A549 (cell line): ENCODE measurements around the gene TNP2. TPM values are rescaled to one million over a fixed set of nuclear protein-coding genes. Genes with fewer than 3 reads are reported as not detected.

ENCODE experiments used
- ATAC-seq, 2 experiments: fragments of 200-7000 bp in 1 of 2; fragments of >200 bp in 1 of 2; cut with Nextera tagmentation in 1 of 2; cut with Tn5 transposase in 1 of 2; 3 replicates each; pipeline versions ENCODE4 v1.8.0 to v1.9.1; 2018 to 2020; ENCODE audit warnings: mild to moderate bottlenecking in 1 of 2, moderate library complexity in 1 of 2
- CTCF ChIA-PET: fragments of 300-600 bp; sonication (Branson Sonifier 250); formaldehyde crosslinking; extraction: SDS; loops from one replicate; lab custom pipeline; 2021; ENCODE audit warnings: antibody characterized with exemption, inconsistent platforms; lab: Yijun Ruan, JAX
- POLR2A ChIA-PET: fragments of 350-600 bp; formaldehyde crosslinking; extraction: SDS; loops from one replicate; lab custom pipeline; 2021; ENCODE audit warnings: antibody characterized with exemption, inconsistent platforms; lab: Yijun Ruan, JAX
- DNase-seq, 2 experiments: peaks; one replicate each; pipeline versions ENCODE4 v3.0.0 to v3.0.0-alpha.2; 2011 to 2016; ENCODE audit warnings: low read depth in 1 of 2, low spot score in 1 of 2
- FAIRE-seq: peaks from 2 replicates; lab custom pipeline; 2011; peaks lifted over from hg19 to GRCh38; lab: Jason Lieb, UNC
- H3K27ac ChIP-seq, 2 experiments: fragments of >200 bp; sonication (Bioruptor Twin); formaldehyde crosslinking; 3 replicates each; pipeline ENCODE4 v1.5.1; 2016 to 2017
- H3K4me1 ChIP-seq: fragments of >200 bp; sonication (Bioruptor Twin); formaldehyde crosslinking; 3 replicates; pipeline ENCODE4 v1.6.1; 2016
- H3K4me2 ChIP-seq: fragments of >200 bp; sonication (Bioruptor Twin); formaldehyde crosslinking; 3 replicates; pipeline ENCODE4 v1.6.1; 2016
- H3K4me3 ChIP-seq: fragments of >200 bp; sonication (Bioruptor Twin); formaldehyde crosslinking; 3 replicates; pipeline ENCODE4 v1.5.1; 2016
- H3K9me3 ChIP-seq: fragments of >200 bp; sonication (Bioruptor Twin); formaldehyde crosslinking; 3 replicates; pipeline ENCODE4 v1.6.1; 2016
- CBX8 ChIP-seq: fragments of 200-600 bp; sonication (generic); IDR thresholded peaks from 2 replicates; pipeline ENCODE4 v1.6.1; 2016
- CEBPB ChIP-seq, 2 experiments: fragments of >200 bp in 1 of 2; sonication (Bioruptor Twin) in 1 of 2; formaldehyde crosslinking in 1 of 2; IDR thresholded peaks; 2 replicates each; pipeline ENCODE4 v1.6.1; 2012 to 2016
- EHF ChIP-seq: fragments of 250-450 bp; sonication (Bioruptor Pico); IDR thresholded peaks from 2 replicates; pipeline ENCODE4 v1.5.0; 2020; ENCODE audit warnings: mild to moderate bottlenecking
- EP300 ChIP-seq, 2 experiments: fragments of >200 bp; sonication (Bioruptor Twin); formaldehyde crosslinking; IDR thresholded peaks; 2 replicates in 1 of 2; 3 replicates in 1 of 2; pipeline ENCODE4 v1.6.1; 2016 to 2017
- FOSL2 ChIP-seq, 2 experiments: fragments of 450-650 bp in 1 of 2; fragments of >200 bp in 1 of 2; sonication (Bioruptor Twin) in 1 of 2; formaldehyde crosslinking; IDR thresholded peaks; 2 replicates each; pipeline versions ENCODE4 v1.5.0 to v1.6.1; 2016 to 2020; ENCODE audit warnings: mild to moderate bottlenecking in 1 of 2, moderate library complexity in 1 of 2
- GATA3 ChIP-seq: IDR thresholded peaks from 2 replicates; pipeline ENCODE4 v1.6.1; 2012; ENCODE audit warnings: borderline replicate concordance
- HES2 ChIP-seq: fragments of >200 bp; sonication (Bioruptor Twin); formaldehyde crosslinking; IDR thresholded peaks from 2 replicates; pipeline ENCODE4 v1.6.1; 2016
- HEYL ChIP-seq: fragments of 250-450 bp; sonication (Bioruptor Pico); IDR thresholded peaks from 2 replicates; pipeline ENCODE4 v1.8.0; 2021; ENCODE audit warnings: mild to moderate bottlenecking, moderate library complexity
- HMGXB4 ChIP-seq: fragments of 250-450 bp; sonication (Bioruptor Pico); IDR thresholded peaks from 2 replicates; pipeline ENCODE4 v1.5.0; 2021; ENCODE audit warnings: mild to moderate bottlenecking, moderate library complexity, borderline replicate concordance
- HOXA7 ChIP-seq: fragments of 250-450 bp; sonication (Bioruptor Pico); IDR thresholded peaks from 2 replicates; pipeline ENCODE4 v1.5.0; 2020; ENCODE audit warnings: mild to moderate bottlenecking, moderate library complexity
- HOXB5 ChIP-seq: fragments of 250-450 bp; sonication (Bioruptor Pico); IDR thresholded peaks from 2 replicates; pipeline ENCODE4 v1.5.0; 2020; ENCODE audit warnings: mild to moderate bottlenecking, moderate library complexity
- KDM5A ChIP-seq: fragments of 200-600 bp; sonication (generic); IDR thresholded peaks from 2 replicates; pipeline ENCODE4 v1.6.1; 2016; ENCODE audit warnings: antibody characterized with exemption, mild to moderate bottlenecking
- MAFK ChIP-seq: fragments of 450-650 bp; IDR thresholded peaks from 2 replicates; pipeline ENCODE4 v1.6.1; 2014; ENCODE audit not compliant: partially characterized antibody
- MAX ChIP-seq: IDR thresholded peaks from 2 replicates; pipeline ENCODE4 v1.6.1; 2012
- MYC ChIP-seq: IDR thresholded peaks from 2 replicates; pipeline ENCODE4 v1.6.1; 2012; ENCODE audit warnings: mild to moderate bottlenecking, inconsistent platforms, low read length, improper control_type of control experiment, borderline replicate concordance
- NFE2L2 ChIP-seq: fragments of 150-350 bp; conservative IDR thresholded peaks from 2 replicates; pipeline ENCODE4 v1.6.1; 2014; ENCODE audit warnings: low read length
- NR3C1 ChIP-seq: fragments of >200 bp; sonication (Bioruptor Twin); formaldehyde crosslinking; IDR thresholded peaks from 3 replicates; pipeline ENCODE4 v1.6.1; 2017
- POLR2A ChIP-seq: IDR thresholded peaks from 2 replicates; pipeline ENCODE4 v1.6.1; 2012; ENCODE audit warnings: mild to moderate bottlenecking, low read length
- RARB ChIP-seq: fragments of 250-450 bp; sonication (Bioruptor Pico); IDR thresholded peaks from 2 replicates; pipeline ENCODE4 v1.8.0; 2021; ENCODE audit warnings: mild to moderate bottlenecking, moderate library complexity
- RCOR1 ChIP-seq: fragments of 150-350 bp; IDR thresholded peaks from 2 replicates; pipeline ENCODE4 v1.6.1; 2014; ENCODE audit warnings: antibody characterized with exemption, low read length, low read depth
- RFX5 ChIP-seq: fragments of 450-650 bp; IDR thresholded peaks from 2 replicates; pipeline ENCODE4 v1.7.1; 2014; ENCODE audit warnings: antibody characterized with exemption, mild to moderate bottlenecking, moderate library complexity
- RNF2 ChIP-seq: fragments of 200-600 bp; sonication (generic); IDR thresholded peaks from 2 replicates; pipeline ENCODE4 v1.6.1; 2016; ENCODE audit warnings: low read depth, mild to moderate bottlenecking, antibody characterized with exemption, moderate library complexity, borderline replicate concordance
- SMC3 ChIP-seq: fragments of >200 bp; sonication (Bioruptor Twin); formaldehyde crosslinking; IDR thresholded peaks from 3 replicates; pipeline ENCODE4 v1.6.1; 2018; ENCODE audit warnings: inconsistent platforms
- WGBS: methylation state at CpG from one replicate; pipeline ENCODE4 v1.1.6; 2017; ENCODE audit errors: missing lambda C conversion rate; 5-methylcytosine and 5-hydroxymethylcytosine counted together
- polyA plus RNA-seq, 4 experiments: library from polyadenylated mRNA; depleted of rRNA in 3 of 4; stranded (reverse); fragments of >200 nt; fragmentation: RNase III in 1 of 4; extraction: RNeasy Plus Mini Kit Qiagen cat#74134 plus additional on column Dnase treatment in 1 of 4; gene quantifications; 2 replicates in 3 of 4; 3 replicates in 1 of 4; pipeline ENCODE4 v1.2.3, GENCODE V29; 2011 to 2017

Gene TNP2
- polyA plus RNA-seq, 2 of the 4 experiments (the other 2 are of a cell fraction): not detected

- no peak for TF ChIP-seq HOXB5 (CRISPR knock-in tag)
Observed at GRCh38 chr16:11318817-11319216, 49.7 kb upstream of the TNP2 start (continued).

- peak overlapping the region; percentile 44 to 70; a peak in 4 of 6 replicates for H3K27ac ChIP-seq
- no peak for TF ChIP-seq KDM5A
- no peak for TF ChIP-seq RNF2
- no peak for TF ChIP-seq HEYL (CRISPR knock-in tag)
- TF ChIP-seq HMGXB4 (CRISPR knock-in tag): no peak
- no peak for TF ChIP-seq POLR2A
- TF ChIP-seq MAFK: no peak
- TF ChIP-seq HES2: no peak
- no peak for TF ChIP-seq HOXA7 (CRISPR knock-in tag)
- TF ChIP-seq GATA3: no peak
- TF ChIP-seq RCOR1: no peak
- no peak for TF ChIP-seq FOSL2 (IDR thresholded peaks at IDR 0.05)
- TF ChIP-seq FOSL2 (CRISPR knock-in tag; IDR thresholded peaks at IDR 0.05): no peak
- WGBS: 78% methylated on average over 17 of the region's 23 CpGs
- H3K9me3 ChIP-seq: no peaks in the 10 kb centered on the region
- peaks cover 27% of the 10 kb centered on the region for H3K4me1 ChIP-seq
- FAIRE-seq (no peak), DNase-seq (no peak), ATAC-seq (no peak; a peak in 1 of 6 replicates)
- ChIA-PET POLR2A (interaction anchor here (0.7 kb wide), 1 partner anchor 337 kb away, joined by 3 read pairs; no protein-coding TSS in a partner anchor), CTCF (no interaction called here)
- H3K4me3 ChIP-seq: no peak overlapping the region
- no peak overlapping the region for H3K4me2 ChIP-seq
Observed at GRCh38 chr16:11316331-11317015, 47.3 kb upstream of the TNP2 start.

- no peak overlapping the region for H3K4me3 ChIP-seq
- CTCF ChIA-PET: interaction anchor here (0.6 kb wide), 1 partner anchor 41 kb away, joined by 3 read pairs; no protein-coding TSS in a partner anchor
- H3K9me3 ChIP-seq: no peaks in the 10 kb centered on the region
- H3K4me1 ChIP-seq: peaks cover 27% of the 10 kb centered on the region
- 69% methylated on average over 13 of the region's 13 CpGs for WGBS
- POLR2A ChIA-PET: no interaction called here
- H3K4me2 ChIP-seq: no peak overlapping the region
- DNase-seq: peak in 1 of 2 experiments; percentile 38
- no peak for FAIRE-seq
- TF ChIP-seq EP300 (IDR thresholded peaks at IDR 0.05) (no peak), NFE2L2 (no peak), CEBPB (IDR thresholded peaks at IDR 0.05) (no peak), SMC3 (no peak), MAX (no peak), MYC (no peak)
- peak overlapping the region; percentile 44 to 70; a peak in 4 of 6 replicates for H3K27ac ChIP-seq
- ATAC-seq: peak; percentile 39 to 48; a peak in 3 of 6 replicates
Observed at GRCh38 chr16:11315510-11315909, 46.4 kb upstream of the TNP2 start.

GRCh38 chr16:11314309-11314894 is 45.3 kb upstream of the TNP2 start:
- POLR2A ChIA-PET: no interaction called here
- DNase-seq: no peak
- no peak overlapping the region for H3K4me2 ChIP-seq
- WGBS: 84% methylated on average over 8 of the region's 8 CpGs
- no peaks in the 10 kb centered on the region for H3K9me3 ChIP-seq
- TF ChIP-seq EHF: no peak
- no peak for TF ChIP-seq RFX5
- TF ChIP-seq NR3C1: no peak
- no peak for TF ChIP-seq CBX8
- no peak for TF ChIP-seq MAFK
- TF ChIP-seq RARB: no peak
- no peak for TF ChIP-seq MAX
- TF ChIP-seq HOXA7 (CRISPR knock-in tag): no peak
- TF ChIP-seq, all 56 proteins: peak for 0
- ATAC-seq: no peak
- no peak overlapping the region for H3K4me3 ChIP-seq
- peaks cover 22% of the 10 kb centered on the region for H3K4me1 ChIP-seq
- FAIRE-seq: no peak
- CTCF ChIA-PET: interaction anchor here (0.6 kb wide), 1 partner anchor 22 kb away, joined by 3 read pairs; no protein-coding TSS in a partner anchor
- H3K27ac ChIP-seq: peak overlapping the region in 1 of 2 experiments; percentile 70; a peak in 1 of 6 replicates
